Activated CD8-positive, alpha-beta T cell treated with anti-CD3 and anti-CD28 coated beads for 36 hours (primary cell): Measurements from ENCODE around the gene DOCK2. TPM values are rescaled to one million over a fixed set of nuclear protein-coding genes. Genes with fewer than 3 reads are reported as not detected.

ENCODE experiments used
- ATAC-seq: fragments of 200-7000 bp; cut with Tn5 transposase; one replicate; pipeline ENCODE4 v1.10.0; 2021; ENCODE audit warnings: mild to moderate bottlenecking, moderate library complexity
- CTCF ChIA-PET: fragments of 350-600 bp; sonication (Branson Sonifier 250); formaldehyde crosslinking; loops from one replicate; lab custom pipeline; 2021; ENCODE audit warnings: antibody characterized with exemption; lab: Charles Lee
- POLR2A ChIA-PET: fragments of 350-600 bp; sonication (Branson Sonifier 250); formaldehyde crosslinking; loops from one replicate; lab custom pipeline; 2021; ENCODE audit warnings: antibody characterized with exemption; lab: Charles Lee
- DNase-seq: peaks from one replicate; pipeline ENCODE4 v3.0.0-alpha.2; 2020
- H3K27ac Mint-ChIP-seq: one replicate; pipeline ENCODE4 v1.8.0; 2021; ENCODE audit warnings: mild to moderate bottlenecking, mixed read lengths
- H3K27me3 Mint-ChIP-seq: one replicate; pipeline ENCODE4 v1.8.0; 2021; ENCODE audit warnings: mixed read lengths
- H3K36me3 Mint-ChIP-seq: one replicate; pipeline ENCODE4 v1.8.0; 2021; ENCODE audit warnings: low read depth, mixed read lengths
- H3K4me1 Mint-ChIP-seq: one replicate; pipeline ENCODE4 v1.8.0; 2021; ENCODE audit warnings: low read depth, mixed read lengths
- H3K4me3 Mint-ChIP-seq: one replicate; pipeline ENCODE4 v1.8.0; 2021; ENCODE audit warnings: mild to moderate bottlenecking, moderate library complexity, mixed read lengths
- H3K9me3 Mint-ChIP-seq: one replicate; pipeline ENCODE4 v1.8.0; 2021; ENCODE audit warnings: mixed read lengths
- CTCF ChIP-seq: fragments of 200-600 bp; IDR thresholded peaks from one replicate; pipeline ENCODE4 v1.8.0; 2022; ENCODE audit warnings: antibody characterized with exemption, mild to moderate bottlenecking
- intact Hi-C: fragments of 100-400 bp; cut with micrococcal nuclease; formaldehyde crosslinking; loops from one replicate; pipeline ENCODE4 v1.10.0; 2022
- total RNA-seq, 2 experiments: library from RNA; stranded (reverse); gene quantifications; one replicate each; pipeline ENCODE4 v1.2.3, GENCODE V29; 2021

DOCK2 gene
- total RNA-seq, 2 experiments from 2014 or later, result 180 to 181 TPM

GRCh38 chr5:169876386-169876785 lies 239.3 kb downstream of the DOCK2 start:
- ATAC-seq, result no peak
- CTCF ChIA-PET, result no interaction called here

GRCh38 chr5:169880012-169880663 lies 243.1 kb downstream of the DOCK2 start:
- DNase-seq, result no peak
- intact Hi-C loops, result no loop called here
- no peak overlapping the region for H3K4me3 Mint-ChIP-seq
- H3K27me3 Mint-ChIP-seq, result no peaks in the 10 kb centered on the region
- no peak for ATAC-seq
- H3K9me3 Mint-ChIP-seq, result no peaks in the 10 kb centered on the region
- H3K27ac Mint-ChIP-seq, result peak overlapping the region; percentile 7
- POLR2A ChIA-PET, result no interaction called here
- CTCF ChIA-PET, result no interaction called here
- H3K4me1 Mint-ChIP-seq, result peaks cover 13% of the 10 kb centered on the region
- peaks cover 34% of the 10 kb centered on the region for H3K36me3 Mint-ChIP-seq
- TF ChIP-seq CTCF, result no peak

More at GRCh38 chr5:169876386-169876785, 239.3 kb downstream of the DOCK2 start:
- intact Hi-C loops, result no loop called here
- H3K27ac Mint-ChIP-seq, result no peak overlapping the region
- no peak for DNase-seq
- peaks cover 13% of the 10 kb centered on the region for H3K4me1 Mint-ChIP-seq
- no peak overlapping the region for H3K4me3 Mint-ChIP-seq
- POLR2A ChIA-PET, result interaction anchor here (0.6 kb wide), 1 partner anchor 41 kb away, joined by 3 read pairs; no protein-coding TSS in a partner anchor
- TF ChIP-seq CTCF, result no peak
- no peaks in the 10 kb centered on the region for H3K9me3 Mint-ChIP-seq
- H3K36me3 Mint-ChIP-seq, result peaks cover 17% of the 10 kb centered on the region
- H3K27me3 Mint-ChIP-seq, result no peaks in the 10 kb centered on the region

GRCh38 chr5:169880785-169881184 lies 243.7 kb downstream of the DOCK2 start:
- ATAC-seq, result no peak
- H3K27ac Mint-ChIP-seq, result no peak overlapping the region
- no peak overlapping the region for H3K4me3 Mint-ChIP-seq
- TF ChIP-seq CTCF, result no peak
- intact Hi-C loops, result no loop called here
- no peak for DNase-seq
- H3K4me1 Mint-ChIP-seq, result peaks cover 9% of the 10 kb centered on the region
- H3K36me3 Mint-ChIP-seq, result peaks cover 31% of the 10 kb centered on the region
- H3K27me3 Mint-ChIP-seq, result no peaks in the 10 kb centered on the region
- POLR2A ChIA-PET, result no interaction called here
- no peaks in the 10 kb centered on the region for H3K9me3 Mint-ChIP-seq
- CTCF ChIA-PET, result no interaction called here

- Mint-ChIP-seq H3K36me3 (peaks cover 29% of the 10 kb centered on the region), H3K9me3 (no peaks in the 10 kb centered on the region), H3K4me3 (no peak overlapping the region), H3K27me3 (no peaks in the 10 kb centered on the region), H3K4me1 (peaks cover 5% of the 10 kb centered on the region), H3K27ac (no peak overlapping the region)
- ATAC-seq (no peak), DNase-seq (no peak)
- TF ChIP-seq CTCF, result no peak
- ChIA-PET POLR2A (no interaction called here), CTCF (no interaction called here)
- intact Hi-C loops, result no loop called here
These were observed 244.7 kb downstream of the DOCK2 start for GRCh38 chr5:169881702-169882303.

- no peak overlapping the region for H3K4me3 Mint-ChIP-seq
- no peak for DNase-seq
- H3K4me1 Mint-ChIP-seq, result no peaks in the 10 kb centered on the region
- TF ChIP-seq CTCF, result no peak
- H3K27ac Mint-ChIP-seq, result no peak overlapping the region
- H3K9me3 Mint-ChIP-seq, result no peaks in the 10 kb centered on the region
- no peak for ATAC-seq
- peaks cover 17% of the 10 kb centered on the region for H3K36me3 Mint-ChIP-seq
- intact Hi-C loops, result no loop called here
- no peaks in the 10 kb centered on the region for H3K27me3 Mint-ChIP-seq
- ChIA-PET POLR2A (no interaction called here), CTCF (no interaction called here)
These were observed 249.0 kb downstream of the DOCK2 start for GRCh38 chr5:169886033-169886432.
